ENCODE results near the gene ZNF593OS.
A peak's percentile ranks its signal among the peaks of the same experiment; 100 is the strongest.

ZNF593OS gene

GRCh38 chr1:26158908-26159742 is 12.5 kb downstream of the ZNF593OS start, which contains the start of gene FAM110D:
Gene FAM110D, plus strand, starts transcription at chr1:26159079. Its CDS starts 2,213 bp downstream, at chr1:26161292.
- DNase-seq (ENCODE audit: low read depth), result no peak

GRCh38 chr1:26158271-26158907 is 13.2 kb downstream of the ZNF593OS start:
- DNase-seq (ENCODE audit: low read depth), result no peak

GRCh38 chr1:26156285-26157038 is 15.2 kb downstream of the ZNF593OS start:
- no peak for DNase-seq (ENCODE audit: low read depth)

GRCh38 chr1:26155370-26156284 is 16.0 kb downstream of the ZNF593OS start:
- DNase-seq (ENCODE audit: low read depth), result no peak

- no peak for DNase-seq (ENCODE audit: low read depth)
Measured at GRCh38 chr1:26154750-26155149, 16.9 kb downstream of the ZNF593OS start.

GRCh38 chr1:26153966-26154532 is 17.6 kb downstream of the ZNF593OS start:
- DNase-seq (ENCODE audit: low read depth), result no peak

- DNase-seq (ENCODE audit: low read depth), result no peak
Measured at GRCh38 chr1:26148887-26149286, 22.7 kb downstream of the ZNF593OS start.

GRCh38 chr1:26145960-26146294 is 25.7 kb downstream of the ZNF593OS start:
- no peak for DNase-seq (ENCODE audit: low read depth)

GRCh38 chr1:26145041-26145959 is 26.3 kb downstream of the ZNF593OS start:
- peak; percentile 41 for DNase-seq (ENCODE audit: low read depth)

- DNase-seq (ENCODE audit: low read depth), result no peak
Measured at GRCh38 chr1:26142159-26142558, 29.5 kb downstream of the ZNF593OS start.

GRCh38 chr1:26138974-26139558 is 32.6 kb downstream of the ZNF593OS start:
- DNase-seq (ENCODE audit: low read depth), result no peak

- DNase-seq (ENCODE audit: low read depth), result no peak
Measured at GRCh38 chr1:26134466-26134865, 37.2 kb downstream of the ZNF593OS start.

- no peak for DNase-seq (ENCODE audit: low read depth)
Measured at GRCh38 chr1:26132834-26133167, 38.8 kb downstream of the ZNF593OS start.

GRCh38 chr1:26132128-26132833 is 39.4 kb downstream of the ZNF593OS start:
- no peak for DNase-seq (ENCODE audit: low read depth)

GRCh38 chr1:26130695-26131094 is 40.9 kb downstream of the ZNF593OS start:
- no peak for DNase-seq (ENCODE audit: low read depth)

GRCh38 chr1:26129778-26130177 is 41.9 kb downstream of the ZNF593OS start:
- no peak for DNase-seq (ENCODE audit: low read depth)

- DNase-seq (ENCODE audit: low read depth), result no peak
Measured at GRCh38 chr1:26127235-26128163, 44.1 kb downstream of the ZNF593OS start.
